Transverse colon (tissue), 4 donors: ENCODE results near the gene JARID2.

Experiments
- POLR2A ChIP-seq: fragments of 450-650 bp; IDR thresholded peaks from one replicate; pipeline ENCODE4 v1.6.1; 2016; ENCODE audit warnings: antibody characterized with exemption, mild to moderate bottlenecking, moderate library complexity
- POLR2AphosphoS5 ChIP-seq, 3 donors: sonication (generic); formaldehyde crosslinking; IDR thresholded peaks; one replicate each; pipeline ENCODE4 v1.6.1; 2016; ENCODE audit warnings: antibody characterized with exemption in 3 of 3
- TF ChIP-seq, protein P1 (sequence below), 5 experiments: fragments of 200-600 bp in 3 of 5; fragments of 450-650 bp in 2 of 5; sonication (generic) in 3 of 5; IDR thresholded peaks; 1 replicate in 2 of 5; 2 replicates in 3 of 5; pipeline ENCODE4 v1.5.1; 2016 to 2017; ENCODE audit warnings: antibody characterized with exemption in 5 of 5, inconsistent platforms in 3 of 5, mild to moderate bottlenecking in 2 of 5, moderate library complexity in 1 of 5

DNA sequence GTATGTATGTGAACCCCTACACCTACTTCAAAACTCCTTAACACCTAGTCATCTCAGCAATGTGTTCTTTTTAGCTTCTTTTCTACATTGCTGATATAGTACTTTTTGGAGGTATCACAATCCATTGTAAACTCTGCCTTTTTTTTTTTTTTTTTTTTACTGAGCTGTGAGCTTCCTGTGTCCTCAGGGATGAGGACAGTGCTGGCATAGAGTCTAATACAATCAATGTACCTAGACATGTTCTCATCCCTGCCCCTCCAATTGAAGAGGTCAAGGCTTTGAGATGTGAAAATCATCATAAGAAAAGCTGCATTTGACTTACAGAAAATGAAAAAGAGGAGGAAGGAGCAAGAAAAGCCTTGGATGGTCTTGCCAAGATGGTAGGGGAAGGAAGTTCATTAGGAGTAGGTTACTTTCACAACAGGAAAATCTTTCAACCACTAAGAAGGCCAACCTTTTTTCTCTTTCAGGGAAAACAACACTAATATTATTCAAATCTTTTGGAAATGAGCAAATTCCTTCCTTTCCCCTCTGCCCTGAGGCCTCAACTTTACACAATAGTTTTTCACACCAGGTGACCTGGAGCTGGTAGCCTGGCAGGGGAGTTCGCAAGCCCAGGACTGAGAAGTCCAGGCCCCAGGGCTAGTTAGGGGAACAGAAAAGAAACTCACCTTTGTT is 2.8 kb upstream of the JARID2 start:
- TF ChIP-seq, protein P1, sequence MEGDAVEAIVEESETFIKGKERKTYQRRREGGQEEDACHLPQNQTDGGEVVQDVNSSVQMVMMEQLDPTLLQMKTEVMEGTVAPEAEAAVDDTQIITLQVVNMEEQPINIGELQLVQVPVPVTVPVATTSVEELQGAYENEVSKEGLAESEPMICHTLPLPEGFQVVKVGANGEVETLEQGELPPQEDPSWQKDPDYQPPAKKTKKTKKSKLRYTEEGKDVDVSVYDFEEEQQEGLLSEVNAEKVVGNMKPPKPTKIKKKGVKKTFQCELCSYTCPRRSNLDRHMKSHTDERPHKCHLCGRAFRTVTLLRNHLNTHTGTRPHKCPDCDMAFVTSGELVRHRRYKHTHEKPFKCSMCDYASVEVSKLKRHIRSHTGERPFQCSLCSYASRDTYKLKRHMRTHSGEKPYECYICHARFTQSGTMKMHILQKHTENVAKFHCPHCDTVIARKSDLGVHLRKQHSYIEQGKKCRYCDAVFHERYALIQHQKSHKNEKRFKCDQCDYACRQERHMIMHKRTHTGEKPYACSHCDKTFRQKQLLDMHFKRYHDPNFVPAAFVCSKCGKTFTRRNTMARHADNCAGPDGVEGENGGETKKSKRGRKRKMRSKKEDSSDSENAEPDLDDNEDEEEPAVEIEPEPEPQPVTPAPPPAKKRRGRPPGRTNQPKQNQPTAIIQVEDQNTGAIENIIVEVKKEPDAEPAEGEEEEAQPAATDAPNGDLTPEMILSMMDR (IDR thresholded peaks at IDR 0.05) = no peak
- no peak for TF ChIP-seq POLR2A
- TF ChIP-seq POLR2AphosphoS5 (IDR thresholded peaks at IDR 0.05) = no peak
